Suprapubic skin (tissue), 4 donors: Measurements from ENCODE around the gene ITPRIPL2.

ENCODE experiments used
- EP300 ChIP-seq: sonication (generic); formaldehyde crosslinking; IDR thresholded peaks from one replicate; pipeline ENCODE4 v1.6.1; 2017; ENCODE audit warnings: antibody characterized with exemption
- POLR2A ChIP-seq, 2 donors: fragments of 450-650 bp; IDR thresholded peaks; one replicate each; pipeline ENCODE4 v1.6.1; 2017; ENCODE audit warnings: antibody characterized with exemption in 2 of 2, mild to moderate bottlenecking in 2 of 2, moderate library complexity in 2 of 2
- POLR2AphosphoS5 ChIP-seq, 3 donors: sonication (generic); formaldehyde crosslinking; IDR thresholded peaks; one replicate each; pipeline ENCODE4 v1.6.1; 2017; ENCODE audit warnings: antibody characterized with exemption in 3 of 3
- TF ChIP-seq, protein P1 (sequence below), 2 donors: fragments of 200-600 bp in 1 of 2; fragments of 450-650 bp in 1 of 2; sonication (generic) in 1 of 2; IDR thresholded peaks; one replicate each; pipeline ENCODE4 v1.5.1; 2016 to 2019; ENCODE audit warnings: antibody characterized with exemption in 2 of 2, mild to moderate bottlenecking in 1 of 2, moderate library complexity in 1 of 2

DNA sequence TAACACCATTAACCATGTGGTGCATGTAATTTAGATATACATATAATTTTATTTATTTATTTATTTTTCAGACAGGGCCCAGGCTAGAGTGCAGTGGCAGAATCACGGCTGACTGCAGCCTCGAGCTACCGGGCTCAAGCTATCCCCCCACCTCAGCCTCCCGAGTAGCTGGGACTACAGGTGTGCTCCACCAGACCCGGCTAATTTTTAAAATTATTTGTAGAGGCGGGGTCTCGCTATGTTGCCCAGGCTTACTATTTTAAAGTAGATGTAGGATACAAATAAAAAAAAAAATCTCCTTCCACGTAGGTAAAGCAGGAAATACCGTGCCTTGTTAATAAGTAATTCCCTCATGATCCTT is 46.8 kb upstream of the ITPRIPL2 start:
- TF ChIP-seq, protein P1, sequence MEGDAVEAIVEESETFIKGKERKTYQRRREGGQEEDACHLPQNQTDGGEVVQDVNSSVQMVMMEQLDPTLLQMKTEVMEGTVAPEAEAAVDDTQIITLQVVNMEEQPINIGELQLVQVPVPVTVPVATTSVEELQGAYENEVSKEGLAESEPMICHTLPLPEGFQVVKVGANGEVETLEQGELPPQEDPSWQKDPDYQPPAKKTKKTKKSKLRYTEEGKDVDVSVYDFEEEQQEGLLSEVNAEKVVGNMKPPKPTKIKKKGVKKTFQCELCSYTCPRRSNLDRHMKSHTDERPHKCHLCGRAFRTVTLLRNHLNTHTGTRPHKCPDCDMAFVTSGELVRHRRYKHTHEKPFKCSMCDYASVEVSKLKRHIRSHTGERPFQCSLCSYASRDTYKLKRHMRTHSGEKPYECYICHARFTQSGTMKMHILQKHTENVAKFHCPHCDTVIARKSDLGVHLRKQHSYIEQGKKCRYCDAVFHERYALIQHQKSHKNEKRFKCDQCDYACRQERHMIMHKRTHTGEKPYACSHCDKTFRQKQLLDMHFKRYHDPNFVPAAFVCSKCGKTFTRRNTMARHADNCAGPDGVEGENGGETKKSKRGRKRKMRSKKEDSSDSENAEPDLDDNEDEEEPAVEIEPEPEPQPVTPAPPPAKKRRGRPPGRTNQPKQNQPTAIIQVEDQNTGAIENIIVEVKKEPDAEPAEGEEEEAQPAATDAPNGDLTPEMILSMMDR (IDR thresholded peaks at IDR 0.05), result no peak
- no peak for TF ChIP-seq EP300
- no peak for TF ChIP-seq POLR2AphosphoS5 (IDR thresholded peaks at IDR 0.05)
- TF ChIP-seq POLR2A (IDR thresholded peaks at IDR 0.05), result no peak
